ENCODE measurements around the gene KCNE1.

Gene KCNE1

DNA sequence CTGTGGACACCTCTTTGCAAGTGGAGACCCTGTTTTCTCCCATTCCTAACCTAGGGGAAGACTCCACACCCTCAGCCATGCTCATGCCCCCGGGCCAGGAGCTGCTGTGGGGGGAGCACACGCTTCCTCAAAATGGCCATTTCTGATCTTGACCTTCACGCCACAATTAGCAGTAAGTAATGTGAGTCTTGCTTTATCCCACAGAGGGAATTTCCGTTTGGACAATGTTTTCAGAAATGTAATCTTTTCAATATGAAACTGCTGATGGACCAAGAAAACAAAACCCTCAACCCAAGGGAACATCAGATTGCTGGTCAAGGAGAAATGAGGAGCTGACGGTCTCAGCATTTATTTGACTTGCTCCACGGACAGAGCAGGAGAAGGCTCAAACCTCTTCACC lies 8.3 kb upstream of the KCNE1 start:
- Histone ChIP-seq H3K9me2 (replicated peaks; ENCODE audit: insufficient read depth, low read length) (no peaks in the 10 kb centered on the region), H3K4me1 (ENCODE audit: low read length) (no peaks in the 10 kb centered on the region), H3K4me2 (ENCODE audit: low read depth, low read length) (no peak overlapping the region), H4K20me1 (ENCODE audit: insufficient read depth, low read length) (no peaks in the 10 kb centered on the region), H3K9me3 (replicated peaks; ENCODE audit: insufficient read depth, low read length) (no peaks in the 10 kb centered on the region), H3K27me3 (replicated peaks; ENCODE audit: insufficient read depth, low read length) (no peaks in the 10 kb centered on the region), H3K36me3 (replicated peaks; ENCODE audit: insufficient read depth, low read length) (no peaks in the 10 kb centered on the region), H3K27ac (ENCODE audit: low read length) (no peak overlapping the region), H3K4me3 (ENCODE audit: low read length) (no peak overlapping the region), H3K9ac (ENCODE audit: low read length) (no peak overlapping the region), H3F3A (ENCODE audit: insufficient read depth, low read length) (no peaks in the 10 kb centered on the region), H3K79me2 (ENCODE audit: low read length) (0 out of 2 replicates have a peak, but pooled peaks cover 2% of the 10 kb centered on the region), H2AFZ (ENCODE audit: low read length) (no peak overlapping the region)
- DNase-seq, result no peak
- TF ChIP-seq, protein P1, sequence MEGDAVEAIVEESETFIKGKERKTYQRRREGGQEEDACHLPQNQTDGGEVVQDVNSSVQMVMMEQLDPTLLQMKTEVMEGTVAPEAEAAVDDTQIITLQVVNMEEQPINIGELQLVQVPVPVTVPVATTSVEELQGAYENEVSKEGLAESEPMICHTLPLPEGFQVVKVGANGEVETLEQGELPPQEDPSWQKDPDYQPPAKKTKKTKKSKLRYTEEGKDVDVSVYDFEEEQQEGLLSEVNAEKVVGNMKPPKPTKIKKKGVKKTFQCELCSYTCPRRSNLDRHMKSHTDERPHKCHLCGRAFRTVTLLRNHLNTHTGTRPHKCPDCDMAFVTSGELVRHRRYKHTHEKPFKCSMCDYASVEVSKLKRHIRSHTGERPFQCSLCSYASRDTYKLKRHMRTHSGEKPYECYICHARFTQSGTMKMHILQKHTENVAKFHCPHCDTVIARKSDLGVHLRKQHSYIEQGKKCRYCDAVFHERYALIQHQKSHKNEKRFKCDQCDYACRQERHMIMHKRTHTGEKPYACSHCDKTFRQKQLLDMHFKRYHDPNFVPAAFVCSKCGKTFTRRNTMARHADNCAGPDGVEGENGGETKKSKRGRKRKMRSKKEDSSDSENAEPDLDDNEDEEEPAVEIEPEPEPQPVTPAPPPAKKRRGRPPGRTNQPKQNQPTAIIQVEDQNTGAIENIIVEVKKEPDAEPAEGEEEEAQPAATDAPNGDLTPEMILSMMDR (IDR thresholded peaks at IDR 0.05; ENCODE audit: low read length), result no peak
- TF ChIP-seq EZH2 (optimal IDR thresholded peaks at IDR 0.05; ENCODE audit: low read depth, low read length) (no peak), EZH2phosphoT487 (IDR thresholded peaks at IDR 0.05; ENCODE audit: low read length) (no peak)

DNA sequence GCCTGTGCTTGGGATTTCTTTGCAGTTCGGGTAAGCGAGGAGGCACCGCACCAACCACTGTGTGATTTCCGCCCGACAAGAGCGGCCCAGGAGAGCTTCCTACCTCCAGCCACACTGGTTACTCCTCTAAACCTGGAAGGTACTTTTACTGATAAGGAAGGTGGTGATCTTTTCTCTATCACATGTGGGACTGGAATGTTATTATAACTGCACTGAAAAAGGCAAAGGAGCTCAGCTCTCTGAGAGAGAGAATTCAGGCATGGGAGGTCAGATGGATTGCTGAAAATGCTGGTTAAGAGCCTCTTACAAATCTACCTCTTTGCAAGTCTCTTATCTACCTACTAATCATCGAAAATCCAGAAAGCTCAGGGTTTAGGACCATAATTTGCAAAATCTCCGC lies 7.7 kb upstream of the KCNE1 start:
- H3K36me3 ChIP-seq (replicated peaks; ENCODE audit: insufficient read depth, low read length), result no peaks in the 10 kb centered on the region
- no peak overlapping the region for H3K27ac ChIP-seq (ENCODE audit: low read length)

DNA sequence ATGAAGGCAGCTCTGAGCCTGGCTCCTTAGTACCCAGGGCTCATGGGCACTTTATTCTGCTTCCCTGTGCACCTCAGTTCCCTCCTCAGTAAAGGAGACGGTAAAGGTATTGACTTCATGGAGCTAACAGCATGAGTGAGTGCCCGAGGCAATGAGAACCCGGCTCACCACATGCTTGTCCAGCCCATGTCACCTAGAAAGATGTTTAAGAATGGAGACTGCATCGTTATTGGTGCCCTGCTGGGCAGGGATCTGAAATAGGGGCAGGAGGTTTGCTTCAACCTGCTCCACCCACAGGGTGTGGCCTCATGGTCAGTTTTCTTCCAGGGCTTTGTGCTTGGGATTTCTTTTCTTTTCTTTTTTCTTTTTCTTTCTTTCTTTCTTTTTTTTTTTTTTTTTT lies 7.0 kb upstream of the KCNE1 start:
- TF ChIP-seq, protein P1 (IDR thresholded peaks at IDR 0.05; ENCODE audit: low read length), result no peak
- TF ChIP-seq EZH2phosphoT487 (IDR thresholded peaks at IDR 0.05; ENCODE audit: low read length) (no peak), EZH2 (optimal IDR thresholded peaks at IDR 0.05; ENCODE audit: low read depth, low read length) (no peak)
- Histone ChIP-seq H3K9me2 (replicated peaks; ENCODE audit: insufficient read depth, low read length) (no peaks in the 10 kb centered on the region), H3K27ac (ENCODE audit: low read length) (no peak overlapping the region), H2AFZ (ENCODE audit: low read length) (no peak overlapping the region), H3K4me1 (ENCODE audit: low read length) (no peaks in the 10 kb centered on the region), H3K4me2 (ENCODE audit: low read depth, low read length) (no peak overlapping the region), H3K9me3 (replicated peaks; ENCODE audit: insufficient read depth, low read length) (no peaks in the 10 kb centered on the region), H3K36me3 (replicated peaks; ENCODE audit: insufficient read depth, low read length) (no peaks in the 10 kb centered on the region), H3K4me3 (ENCODE audit: low read length) (no peak overlapping the region), H4K20me1 (ENCODE audit: insufficient read depth, low read length) (no peaks in the 10 kb centered on the region), H3K27me3 (replicated peaks; ENCODE audit: insufficient read depth, low read length) (no peaks in the 10 kb centered on the region), H3F3A (ENCODE audit: insufficient read depth, low read length) (no peaks in the 10 kb centered on the region), H3K9ac (ENCODE audit: low read length) (no peak overlapping the region), H3K79me2 (ENCODE audit: low read length) (no peaks in the 10 kb centered on the region)
- no peak for DNase-seq

More for the DNA sequence above, 7.7 kb upstream of the KCNE1 start:
- Histone ChIP-seq H2AFZ (ENCODE audit: low read length) (no peak overlapping the region), H3K79me2 (ENCODE audit: low read length) (no peaks in the 10 kb centered on the region), H3K4me1 (ENCODE audit: low read length) (no peaks in the 10 kb centered on the region), H3F3A (ENCODE audit: insufficient read depth, low read length) (no peaks in the 10 kb centered on the region), H4K20me1 (ENCODE audit: insufficient read depth, low read length) (no peaks in the 10 kb centered on the region), H3K9me3 (replicated peaks; ENCODE audit: insufficient read depth, low read length) (no peaks in the 10 kb centered on the region), H3K9me2 (replicated peaks; ENCODE audit: insufficient read depth, low read length) (no peaks in the 10 kb centered on the region), H3K4me3 (ENCODE audit: low read length) (no peak overlapping the region), H3K27me3 (replicated peaks; ENCODE audit: insufficient read depth, low read length) (no peaks in the 10 kb centered on the region), H3K4me2 (ENCODE audit: low read depth, low read length) (no peak overlapping the region), H3K9ac (ENCODE audit: low read length) (no peak overlapping the region)
- TF ChIP-seq, protein P1 (IDR thresholded peaks at IDR 0.05; ENCODE audit: low read length), result no peak
- TF ChIP-seq EZH2phosphoT487 (IDR thresholded peaks at IDR 0.05; ENCODE audit: low read length) (no peak), EZH2 (optimal IDR thresholded peaks at IDR 0.05; ENCODE audit: low read depth, low read length) (no peak)
- DNase-seq, result no peak

Data from MM.1S (cell line).